RCC 7860 (cell line): ENCODE results near the gene ABCA7.

Source experiments
- DNase-seq: peaks from one replicate; pipeline ENCODE4 v3.0.0-alpha.2; 2015; ENCODE audit warnings: low spot score
- FAIRE-seq: peaks from 2 replicates; lab custom pipeline; 2012; peaks lifted over from hg19 to GRCh38; lab: Jason Lieb, UNC

Gene ABCA7

DNA sequence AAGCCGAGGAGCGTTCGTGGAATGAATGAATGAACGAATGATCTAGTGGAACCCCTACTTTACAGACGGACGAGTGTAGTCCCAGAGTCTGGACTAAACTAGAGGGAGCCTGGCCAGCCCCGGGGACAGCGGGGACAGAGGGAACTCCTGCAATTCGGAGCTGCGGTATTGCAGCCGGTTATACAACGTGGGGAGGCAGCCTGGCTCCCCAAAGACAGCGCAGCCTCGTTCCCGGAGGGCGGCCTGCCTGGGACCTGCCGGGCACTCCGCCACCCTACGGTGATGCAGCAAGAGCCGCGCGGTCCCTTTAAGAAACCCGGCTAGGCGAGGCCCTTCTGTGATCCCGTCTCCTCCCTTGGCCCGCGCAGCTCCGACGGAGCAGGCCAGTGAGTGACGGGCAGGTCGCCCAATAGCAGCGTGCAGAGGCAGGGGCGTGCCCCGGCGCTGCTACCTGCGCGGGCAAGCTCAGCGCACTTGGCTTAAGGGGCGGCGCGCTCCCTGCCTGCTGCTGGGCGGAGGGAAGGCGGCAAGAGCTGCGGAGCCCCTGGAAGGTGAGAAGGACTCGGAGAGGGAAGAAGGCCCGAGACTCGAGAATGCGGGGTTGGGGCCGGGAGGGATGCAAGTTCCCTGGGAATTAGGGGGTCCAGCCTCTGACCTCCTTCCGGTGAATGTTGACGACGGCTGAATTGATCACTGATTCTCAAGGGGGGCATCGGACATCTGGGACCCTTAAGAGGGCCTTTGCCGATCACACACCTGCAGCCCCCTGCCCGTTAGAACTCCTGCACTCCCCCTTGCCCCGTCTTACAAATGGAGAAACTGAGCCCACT, at the start of gene ABCA7:
Gene ABCA7 (plus strand): TSS at position 462 of the 830 bp plus-strand sequence. CDS start 1,255 bp downstream, outside the sequence.
- FAIRE-seq, result peak; percentile 74
- peak; percentile 98 for DNase-seq

DNA sequence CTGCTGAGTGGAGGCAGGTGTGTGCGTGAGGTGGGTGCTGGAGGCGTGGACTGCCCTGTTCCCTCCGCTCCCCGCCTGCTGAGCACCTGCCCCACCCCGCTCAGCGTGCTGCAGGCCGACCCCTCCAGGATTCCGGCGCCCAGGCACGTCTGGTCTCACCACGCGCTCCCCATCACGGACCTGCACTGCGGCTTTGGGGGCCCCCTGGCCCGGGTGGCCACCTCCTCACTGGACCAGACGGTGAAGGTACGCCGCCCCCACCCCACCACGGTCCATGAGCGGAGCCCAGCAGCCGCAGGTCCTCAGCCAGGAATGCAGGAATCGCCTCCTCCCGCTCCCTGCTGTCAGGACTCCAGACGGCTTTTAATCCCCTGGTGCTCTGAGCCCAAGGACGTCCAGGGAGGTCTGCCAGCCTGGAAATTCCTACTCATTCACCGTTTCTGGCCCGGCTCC, 49.8 kb upstream of the ABCA7 start:
- no peak for FAIRE-seq
- no peak for DNase-seq

GRCh38 chr19:990746-991145, 49.2 kb upstream of the ABCA7 start:
- DNase-seq (no peak), FAIRE-seq (no peak)

- DNase-seq, result peak; percentile 5
- no peak for FAIRE-seq
These were observed 48.6 kb upstream of the ABCA7 start for GRCh38 chr19:991174-991931.

- DNase-seq, result no peak
- no peak for FAIRE-seq
These were observed 47.8 kb upstream of the ABCA7 start for GRCh38 chr19:991932-992669.

DNA sequence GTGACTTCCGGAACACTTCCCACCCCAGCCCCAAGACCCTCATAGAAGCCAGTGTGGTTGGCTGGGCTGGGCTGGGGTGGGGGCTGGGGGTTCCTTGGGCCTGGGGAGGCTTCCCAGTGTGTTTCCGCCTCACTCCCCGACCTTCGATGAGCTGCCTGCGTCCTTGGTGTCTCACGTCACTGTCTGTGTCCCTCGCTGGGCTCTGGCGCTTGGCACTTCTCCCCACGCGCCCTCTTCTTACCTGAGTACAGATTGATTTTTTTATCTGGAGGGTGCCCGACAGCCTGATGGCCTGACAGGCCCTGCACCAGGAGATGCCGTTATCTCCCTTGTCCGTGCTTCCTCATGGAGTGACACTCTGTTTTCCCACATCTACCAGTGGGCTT, 47.2 kb upstream of the ABCA7 start:
- DNase-seq, result no peak

DNA sequence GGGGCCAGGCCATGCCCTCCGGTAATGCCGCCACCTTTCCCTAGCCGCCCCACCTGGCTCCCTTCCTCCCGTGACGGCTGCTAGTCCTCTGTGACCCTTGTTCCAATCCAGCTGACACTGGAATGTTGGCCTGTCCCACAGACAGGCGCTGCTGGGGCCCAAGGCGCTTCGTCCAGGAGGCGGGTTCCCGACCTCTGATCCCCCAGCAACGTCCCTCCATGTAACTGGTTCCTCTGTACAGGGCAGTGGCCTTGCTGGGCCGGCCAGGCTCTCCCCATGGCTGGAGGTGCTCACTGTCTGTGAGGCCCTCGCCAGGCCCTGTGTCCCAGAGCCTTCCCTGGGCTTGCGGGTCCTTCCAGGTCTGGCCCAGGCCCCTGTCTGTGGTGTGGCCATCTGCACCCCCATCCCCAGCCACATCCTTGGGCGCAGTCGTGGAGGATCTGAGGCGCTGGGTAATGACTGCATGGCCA, 46.5 kb upstream of the ABCA7 start:
- FAIRE-seq, result no peak
- no peak for DNase-seq

More for the DNA sequence above, 47.2 kb upstream of the ABCA7 start:
- no peak for FAIRE-seq

GRCh38 chr19:993831-994393, 46.0 kb upstream of the ABCA7 start:
- no peak for FAIRE-seq

DNA sequence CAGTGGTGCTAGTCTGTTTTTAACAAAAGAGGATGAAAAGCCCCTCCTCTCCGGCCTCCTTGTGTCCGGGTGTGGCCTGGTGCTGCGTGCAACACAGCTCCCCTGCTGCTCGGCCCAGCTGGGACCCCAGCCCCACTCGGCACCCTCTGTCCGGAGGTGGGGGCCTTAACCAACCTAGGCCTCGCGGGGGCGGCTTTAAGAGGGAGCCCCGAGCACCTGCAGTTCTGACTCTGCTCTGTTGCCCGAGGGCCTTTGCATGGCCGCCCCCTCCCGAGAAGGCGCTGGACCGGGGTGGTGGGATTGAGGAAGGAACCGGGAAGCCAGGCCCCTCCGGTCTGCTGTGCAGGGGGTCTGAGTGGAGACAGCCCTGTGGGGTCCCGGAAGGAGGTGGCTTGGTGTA, 45.4 kb upstream of the ABCA7 start:
- no peak for FAIRE-seq
- no peak for DNase-seq

More at GRCh38 chr19:993831-994393, 46.0 kb upstream of the ABCA7 start:
- DNase-seq, result no peak

- FAIRE-seq, result peak; percentile 96
- DNase-seq, result peak; percentile 93
These were observed 44.7 kb upstream of the ABCA7 start for GRCh38 chr19:995051-995827.

DNA sequence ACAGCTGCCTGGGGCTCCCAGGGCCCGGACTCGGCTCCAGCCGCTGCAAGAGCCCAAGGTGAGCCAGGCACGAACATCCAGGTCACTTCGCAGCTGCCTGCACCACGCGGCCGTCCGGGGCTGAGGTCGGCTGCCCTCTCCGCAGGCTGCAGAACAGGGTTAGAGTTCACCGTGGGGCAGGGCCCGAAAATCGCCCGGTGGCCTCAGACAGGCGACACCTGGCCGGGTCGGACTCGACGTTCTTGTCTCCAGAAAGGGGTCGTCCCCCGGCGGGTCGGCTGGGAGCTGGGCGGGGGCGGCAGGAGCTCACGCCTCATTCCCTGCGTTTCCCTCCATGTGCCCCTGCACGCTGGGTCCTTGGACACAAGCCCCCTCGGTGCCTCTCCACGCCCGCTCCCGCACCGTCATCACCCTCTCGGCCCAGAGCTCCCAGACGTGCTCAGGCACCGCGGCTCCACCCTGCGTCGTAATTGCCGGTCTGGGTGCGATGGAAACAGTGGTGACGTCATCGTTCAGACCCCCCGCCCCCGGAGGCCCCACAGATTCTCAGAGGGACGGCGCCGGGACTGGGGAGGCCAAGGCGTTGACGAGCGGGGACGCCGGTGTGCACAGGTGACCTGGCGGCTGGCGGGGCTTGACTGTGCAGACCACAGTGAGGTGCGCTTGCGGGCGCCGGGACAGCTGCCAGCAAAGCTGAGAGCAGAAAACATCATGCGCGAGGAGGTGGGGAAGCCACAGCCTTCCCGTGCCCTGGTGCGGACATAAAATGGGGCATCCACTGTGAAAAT, 43.7 kb upstream of the ABCA7 start:
- FAIRE-seq, result no peak
- DNase-seq, result peak; percentile 47

- FAIRE-seq, result no peak
- DNase-seq, result no peak
These were observed 41.8 kb upstream of the ABCA7 start for GRCh38 chr19:998064-998463.

- no peak for FAIRE-seq
- no peak for DNase-seq
These were observed 40.6 kb upstream of the ABCA7 start for GRCh38 chr19:999379-999719.

- FAIRE-seq, result no peak
- DNase-seq, result no peak
These were observed 39.8 kb upstream of the ABCA7 start, which contains the start of gene GRIN3B for GRCh38 chr19:1000095-1000494. GRIN3B (plus strand) TSS chr19:1000419; CDS start chr19:1000438, 19 bp downstream.

DNA sequence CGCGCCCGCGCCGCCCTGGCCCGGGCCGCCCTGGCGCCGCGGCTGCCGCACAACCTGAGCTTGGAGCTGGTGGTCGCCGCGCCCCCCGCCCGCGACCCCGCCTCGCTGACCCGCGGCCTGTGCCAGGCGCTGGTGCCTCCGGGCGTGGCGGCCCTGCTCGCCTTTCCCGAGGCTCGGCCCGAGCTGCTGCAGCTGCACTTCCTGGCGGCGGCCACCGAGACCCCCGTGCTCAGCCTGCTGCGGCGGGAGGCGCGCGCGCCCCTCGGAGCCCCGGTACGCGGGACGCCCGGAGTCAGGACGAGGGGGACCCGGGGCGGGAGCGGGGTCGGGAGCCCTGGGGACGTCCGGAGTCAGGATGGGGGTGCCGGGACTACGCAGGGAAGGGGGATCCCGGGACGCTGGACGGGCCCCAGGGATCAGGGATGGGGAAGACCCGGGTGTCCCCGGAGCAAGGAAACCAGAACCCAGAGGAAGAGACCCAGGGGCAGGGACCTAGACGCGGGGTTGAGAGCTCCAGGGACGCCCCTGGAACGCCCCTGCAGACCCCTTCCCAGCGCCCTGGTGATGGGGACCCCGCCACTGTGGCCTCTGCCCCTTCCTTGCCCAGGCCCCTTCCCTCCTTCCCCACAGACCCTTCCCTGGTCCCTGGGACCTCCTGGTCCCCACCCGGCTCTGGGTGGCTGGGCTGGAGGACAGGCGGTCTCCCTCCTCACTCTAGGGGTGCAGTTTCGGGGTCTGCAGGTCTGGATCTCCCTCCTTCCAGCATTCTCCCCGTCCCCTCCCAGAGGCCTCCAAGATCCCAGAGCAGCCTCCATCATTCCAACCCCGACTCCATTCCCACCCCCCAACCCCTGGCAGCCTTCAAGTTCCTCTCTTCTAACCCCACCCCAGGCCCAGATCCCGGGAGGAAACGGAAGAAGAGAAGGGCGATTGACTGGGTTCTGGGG, 39.0 kb upstream of the ABCA7 start:
- no peak for DNase-seq

GRCh38 chr19:1001538-1002166, 38.3 kb upstream of the ABCA7 start:
- no peak for DNase-seq
- no peak for FAIRE-seq

More for the DNA sequence above, 39.0 kb upstream of the ABCA7 start:
- no peak for FAIRE-seq

DNA sequence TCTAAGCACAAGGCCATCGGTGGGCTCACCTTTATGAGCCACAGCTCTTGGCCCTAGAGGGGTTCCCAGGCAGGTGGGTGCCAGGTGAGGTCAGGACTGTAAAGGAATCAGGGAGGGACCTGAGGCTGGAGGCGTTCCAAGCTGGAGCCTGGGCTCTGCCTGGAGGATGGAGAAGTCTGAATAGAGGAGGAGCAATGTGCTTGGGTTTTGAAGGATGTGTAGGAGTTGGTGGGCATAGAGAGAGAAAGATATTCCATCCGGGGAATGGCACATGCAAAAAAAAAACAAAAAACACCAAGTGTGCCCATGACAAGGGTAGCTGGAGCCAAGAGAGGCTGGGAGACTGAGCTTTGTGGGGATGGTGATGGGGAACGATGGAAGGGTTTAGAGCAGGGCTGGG, 37.3 kb upstream of the ABCA7 start:
- FAIRE-seq, result no peak
- DNase-seq, result no peak

DNA sequence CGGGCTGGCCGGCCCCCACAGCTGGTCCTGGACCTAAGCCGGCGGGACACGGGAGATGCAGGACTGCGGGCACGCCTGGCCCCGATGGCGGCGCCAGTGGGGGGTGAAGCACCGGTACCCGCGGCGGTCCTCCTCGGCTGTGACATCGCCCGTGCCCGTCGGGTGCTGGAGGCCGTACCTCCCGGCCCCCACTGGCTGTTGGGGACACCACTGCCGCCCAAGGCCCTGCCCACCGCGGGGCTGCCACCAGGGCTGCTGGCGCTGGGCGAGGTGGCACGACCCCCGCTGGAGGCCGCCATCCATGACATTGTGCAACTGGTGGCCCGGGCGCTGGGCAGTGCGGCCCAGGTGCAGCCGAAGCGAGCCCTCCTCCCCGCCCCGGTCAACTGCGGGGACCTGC, 36.6 kb upstream of the ABCA7 start:
- FAIRE-seq (no peak), DNase-seq (no peak)
